Panc1 (cell line): ENCODE data around the gene PDS5A. TPM values are rescaled to one million over a fixed set of nuclear protein-coding genes. Genes with fewer than 3 reads are reported as not detected.
A peak's percentile ranks its signal among the peaks of the same experiment; 100 is the strongest.

ENCODE experiments used
- ATAC-seq: fragments of 200-7000 bp; cut with Tn5 transposase; 2 replicates; pipeline ENCODE4 v1.9.1; 2020; ENCODE audit warnings: mild to moderate bottlenecking, moderate library complexity
- BruUV-seq: library from RNA; stranded (reverse); fragments of 400-500 nt; replicated peaks from 2 replicates; lab custom pipeline; 2021; lab: Mats Ljungman, UMichigan
- CTCF ChIA-PET: fragments of 300-600 bp; sonication (Branson Sonifier 250); formaldehyde crosslinking; loops from one replicate; lab custom pipeline; 2022; ENCODE audit warnings: antibody characterized with exemption; lab: Charles Lee
- POLR2A ChIA-PET: fragments of 300-600 bp; sonication (Branson Sonifier 250); formaldehyde crosslinking; loops from one replicate; lab custom pipeline; 2022; ENCODE audit warnings: antibody characterized with exemption; lab: Charles Lee
- DNase-seq: peaks from one replicate; pipeline ENCODE4 v3.0.0-alpha.2; 2010; ENCODE audit warnings: low read depth, low spot score
- H3K27ac ChIP-seq: 2 replicates; pipeline ENCODE4 v1.5.1; 2011; ENCODE audit warnings: mild to moderate bottlenecking, low read length, inconsistent platforms
- H3K27me3 ChIP-seq: fragments of 200-500 bp; sonication (Bioruptor generic); 2 replicates; pipeline ENCODE4 v1.6.0; 2014; ENCODE audit warnings: low read length, inconsistent platforms; ENCODE audit not compliant: control insufficient read depth, insufficient read depth
- H3K36me3 ChIP-seq: fragments of 200-500 bp; sonication (Bioruptor generic); 2 replicates; pipeline ENCODE4 v1.5.1; 2014; ENCODE audit warnings: inconsistent platforms, mild to moderate bottlenecking, low read length, moderate library complexity; ENCODE audit not compliant: control insufficient read depth, insufficient read depth
- H3K4me1 ChIP-seq: 2 replicates; pipeline ENCODE4 v1.5.1; 2011; ENCODE audit warnings: inconsistent platforms, mild to moderate bottlenecking, low read length, moderate library complexity; ENCODE audit not compliant: control insufficient read depth, insufficient read depth
- H3K4me3 ChIP-seq, 2 experiments: 2 replicates each; pipeline ENCODE4 v1.5.1; 2011 to 2012; ENCODE audit warnings: low read depth in 2 of 2, low read length in 2 of 2, mild to moderate bottlenecking in 2 of 2, inconsistent platforms in 1 of 2, moderate library complexity in 1 of 2
- H3K9me3 ChIP-seq: fragments of 200-500 bp; sonication (Bioruptor generic); 2 replicates; pipeline ENCODE4 v1.5.1; 2014; ENCODE audit warnings: low read depth, mild to moderate bottlenecking, inconsistent platforms, low read length, moderate library complexity; ENCODE audit not compliant: control insufficient read depth, insufficient read depth
- POLR2AphosphoS5 ChIP-seq: IDR thresholded peaks from 2 replicates; pipeline ENCODE4 v1.6.1; 2012; ENCODE audit warnings: mild to moderate bottlenecking, low read depth, low read length, moderate library complexity
- SIN3A ChIP-seq: IDR thresholded peaks from 2 replicates; pipeline ENCODE4 v1.6.1; 2012; ENCODE audit warnings: low read depth, mild to moderate bottlenecking, low read length, moderate library complexity, borderline replicate concordance; ENCODE audit not compliant: insufficient read depth
- TCF7L2 ChIP-seq: IDR thresholded peaks from 2 replicates; pipeline ENCODE4 v1.6.1; 2011; ENCODE audit warnings: mild to moderate bottlenecking, low read depth, low read length, inconsistent platforms
- in situ Hi-C: cut with HindIII; loops from 2 replicates; pipeline ENCODE4 v1.10.0; 2016; ENCODE audit warnings: low sequenced_read_pairs, low pct_unique_long_range_greater_than_20kb
- intact Hi-C: fragments of 100-400 bp; cut with micrococcal nuclease; formaldehyde crosslinking; loops from one replicate; pipeline ENCODE4 v1.10.0; 2022; ENCODE audit not compliant: unreplicated experiment
- total RNA-seq: library from RNA; stranded (reverse); gene quantifications from one replicate; pipeline ENCODE4 v1.2.1, GENCODE V29; 2021; ENCODE audit not compliant: unreplicated experiment
- TF ChIP-seq, protein P1 (sequence below), 2 experiments: IDR thresholded peaks; 2 replicates each; pipeline ENCODE4 v1.6.1; 2011 to 2012; ENCODE audit warnings: low read depth in 2 of 2, control low read depth in 1 of 2, low read length in 1 of 2, mild to moderate bottlenecking in 1 of 2, moderate library complexity in 1 of 2; ENCODE audit not compliant: insufficient read depth in 1 of 2
- TF ChIP-seq, protein P2 (sequence below): fragments of 450-650 bp; IDR thresholded peaks from 2 replicates; pipeline ENCODE4 v1.5.1; 2017; ENCODE audit warnings: mild to moderate bottlenecking

PDS5A gene
- total RNA-seq, 1 experiment from 2014 or later: 69.2 TPM

DNA sequence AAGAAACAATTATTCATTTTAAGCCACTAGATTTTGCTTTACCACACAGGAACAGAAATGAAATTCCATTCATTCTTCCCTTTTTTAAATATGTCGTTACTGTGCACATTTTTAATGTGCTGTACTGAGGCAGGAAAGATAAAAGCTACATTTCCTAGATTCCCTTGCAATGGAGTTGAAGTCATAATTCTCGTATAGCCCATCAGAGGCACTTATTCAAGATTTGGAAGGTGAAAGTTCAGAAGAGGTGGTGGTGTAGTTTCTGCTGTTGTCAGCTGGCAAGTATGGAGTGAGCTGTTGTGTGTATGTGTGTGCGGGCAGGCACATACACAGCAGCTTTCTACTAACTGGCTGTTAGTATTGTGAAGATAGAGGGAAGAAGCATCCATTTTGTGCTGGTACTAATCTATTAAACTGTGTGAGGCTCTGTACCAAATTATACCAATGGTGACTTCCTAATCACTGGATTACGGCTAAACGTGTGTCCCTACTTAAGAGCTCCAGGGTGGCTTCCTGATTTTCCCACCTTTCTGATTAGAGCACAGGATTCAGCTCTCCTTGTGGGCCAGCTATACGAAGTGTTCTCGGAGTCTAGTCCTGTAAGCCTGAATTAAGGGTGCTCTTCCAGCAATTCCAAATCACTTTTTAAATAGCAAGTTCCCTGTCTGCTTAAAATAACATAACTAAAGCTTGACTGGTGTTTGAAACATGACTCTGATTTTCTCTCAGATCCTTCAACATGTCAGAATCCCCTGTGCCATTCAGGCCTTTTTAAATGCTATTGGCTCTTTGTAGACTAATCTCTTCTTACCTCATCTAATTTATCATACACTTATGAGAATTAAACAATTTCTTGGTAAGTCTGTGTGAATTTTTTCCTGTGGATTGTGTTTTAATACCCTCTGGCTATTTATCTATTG, 43.8 kb downstream of the PDS5A start:
- POLR2A ChIA-PET: no interaction called here
- H3K27me3 ChIP-seq: no peaks in the 10 kb centered on the region
- no peaks in the 10 kb centered on the region for H3K9me3 ChIP-seq
- no TSS peak for BruUV-seq
- TF ChIP-seq TCF7L2 (no peak), SIN3A (no peak), POLR2AphosphoS5 (no peak)
- TF ChIP-seq, protein P1, sequence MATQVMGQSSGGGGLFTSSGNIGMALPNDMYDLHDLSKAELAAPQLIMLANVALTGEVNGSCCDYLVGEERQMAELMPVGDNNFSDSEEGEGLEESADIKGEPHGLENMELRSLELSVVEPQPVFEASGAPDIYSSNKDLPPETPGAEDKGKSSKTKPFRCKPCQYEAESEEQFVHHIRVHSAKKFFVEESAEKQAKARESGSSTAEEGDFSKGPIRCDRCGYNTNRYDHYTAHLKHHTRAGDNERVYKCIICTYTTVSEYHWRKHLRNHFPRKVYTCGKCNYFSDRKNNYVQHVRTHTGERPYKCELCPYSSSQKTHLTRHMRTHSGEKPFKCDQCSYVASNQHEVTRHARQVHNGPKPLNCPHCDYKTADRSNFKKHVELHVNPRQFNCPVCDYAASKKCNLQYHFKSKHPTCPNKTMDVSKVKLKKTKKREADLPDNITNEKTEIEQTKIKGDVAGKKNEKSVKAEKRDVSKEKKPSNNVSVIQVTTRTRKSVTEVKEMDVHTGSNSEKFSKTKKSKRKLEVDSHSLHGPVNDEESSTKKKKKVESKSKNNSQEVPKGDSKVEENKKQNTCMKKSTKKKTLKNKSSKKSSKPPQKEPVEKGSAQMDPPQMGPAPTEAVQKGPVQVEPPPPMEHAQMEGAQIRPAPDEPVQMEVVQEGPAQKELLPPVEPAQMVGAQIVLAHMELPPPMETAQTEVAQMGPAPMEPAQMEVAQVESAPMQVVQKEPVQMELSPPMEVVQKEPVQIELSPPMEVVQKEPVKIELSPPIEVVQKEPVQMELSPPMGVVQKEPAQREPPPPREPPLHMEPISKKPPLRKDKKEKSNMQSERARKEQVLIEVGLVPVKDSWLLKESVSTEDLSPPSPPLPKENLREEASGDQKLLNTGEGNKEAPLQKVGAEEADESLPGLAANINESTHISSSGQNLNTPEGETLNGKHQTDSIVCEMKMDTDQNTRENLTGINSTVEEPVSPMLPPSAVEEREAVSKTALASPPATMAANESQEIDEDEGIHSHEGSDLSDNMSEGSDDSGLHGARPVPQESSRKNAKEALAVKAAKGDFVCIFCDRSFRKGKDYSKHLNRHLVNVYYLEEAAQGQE (IDR thresholded peaks at IDR 0.05; ENCODE audit: insufficient read depth in 1 of 2, low read depth in 2 of 2, low read length in 1 of 2): no peak
- TF ChIP-seq, protein P2, sequence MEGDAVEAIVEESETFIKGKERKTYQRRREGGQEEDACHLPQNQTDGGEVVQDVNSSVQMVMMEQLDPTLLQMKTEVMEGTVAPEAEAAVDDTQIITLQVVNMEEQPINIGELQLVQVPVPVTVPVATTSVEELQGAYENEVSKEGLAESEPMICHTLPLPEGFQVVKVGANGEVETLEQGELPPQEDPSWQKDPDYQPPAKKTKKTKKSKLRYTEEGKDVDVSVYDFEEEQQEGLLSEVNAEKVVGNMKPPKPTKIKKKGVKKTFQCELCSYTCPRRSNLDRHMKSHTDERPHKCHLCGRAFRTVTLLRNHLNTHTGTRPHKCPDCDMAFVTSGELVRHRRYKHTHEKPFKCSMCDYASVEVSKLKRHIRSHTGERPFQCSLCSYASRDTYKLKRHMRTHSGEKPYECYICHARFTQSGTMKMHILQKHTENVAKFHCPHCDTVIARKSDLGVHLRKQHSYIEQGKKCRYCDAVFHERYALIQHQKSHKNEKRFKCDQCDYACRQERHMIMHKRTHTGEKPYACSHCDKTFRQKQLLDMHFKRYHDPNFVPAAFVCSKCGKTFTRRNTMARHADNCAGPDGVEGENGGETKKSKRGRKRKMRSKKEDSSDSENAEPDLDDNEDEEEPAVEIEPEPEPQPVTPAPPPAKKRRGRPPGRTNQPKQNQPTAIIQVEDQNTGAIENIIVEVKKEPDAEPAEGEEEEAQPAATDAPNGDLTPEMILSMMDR: no peak
- CTCF ChIA-PET: interaction anchor here (0.7 kb wide), 1 partner anchor 11 kb away, joined by 4 read pairs; no protein-coding TSS in a partner anchor
- peak overlapping the region; percentile 26; the same call in 1 of the 2 replicates for H3K27ac ChIP-seq
- H3K36me3 ChIP-seq: no peaks in the 10 kb centered on the region
- ATAC-seq (no peak), DNase-seq (no peak)
- peaks cover 17% of the 10 kb centered on the region for H3K4me1 ChIP-seq
- no peak overlapping the region for H3K4me3 ChIP-seq
- intact Hi-C loops (no loop called here), in situ Hi-C loops (no loop called here)

DNA sequence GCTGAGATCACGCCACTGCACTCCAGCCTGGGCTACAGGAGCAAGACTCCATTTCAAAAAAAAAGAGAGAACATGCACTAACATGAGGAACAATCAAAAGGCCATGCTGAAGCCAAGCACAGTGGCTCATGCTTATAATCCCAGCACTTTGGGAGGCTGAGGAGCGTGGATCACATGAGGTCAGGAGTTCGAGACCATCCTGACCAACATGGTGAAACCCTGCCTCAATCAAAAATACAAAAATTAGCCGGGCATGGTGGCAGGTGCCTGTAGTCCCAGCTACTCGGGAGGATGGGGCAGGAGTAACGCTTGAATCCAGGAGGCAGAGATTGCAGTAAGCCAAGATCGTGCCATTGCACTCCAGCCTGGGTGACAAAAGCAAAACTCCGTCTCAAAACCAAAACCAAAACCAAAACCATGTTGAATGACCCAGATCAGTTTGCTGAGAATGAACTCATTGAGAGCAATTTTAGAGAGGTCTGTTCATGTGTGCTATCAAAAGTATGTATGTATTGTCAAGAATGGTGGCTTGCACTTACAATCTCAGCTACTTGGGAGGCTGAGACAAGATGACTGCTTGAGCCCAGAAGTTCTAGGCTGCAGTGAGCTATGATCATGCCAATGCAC, 44.8 kb downstream of the PDS5A start:
- ChIA-PET CTCF (no interaction called here), POLR2A (no interaction called here)
- H3K4me3 ChIP-seq: no peak overlapping the region
- H3K4me1 ChIP-seq: peaks cover 17% of the 10 kb centered on the region
- H3K27ac ChIP-seq: no peak overlapping the region
- no peak for ATAC-seq
- H3K27me3 ChIP-seq: no peaks in the 10 kb centered on the region
- in situ Hi-C loops (no loop called here), intact Hi-C loops (no loop called here)
- no peaks in the 10 kb centered on the region for H3K36me3 ChIP-seq
- no peaks in the 10 kb centered on the region for H3K9me3 ChIP-seq
- TF ChIP-seq, protein P1 (IDR thresholded peaks at IDR 0.05; ENCODE audit: insufficient read depth in 1 of 2, low read depth in 2 of 2, low read length in 1 of 2): no peak
- TF ChIP-seq SIN3A (no peak), POLR2AphosphoS5 (no peak), TCF7L2 (no peak)
- TF ChIP-seq, protein P2: no peak
- no peak for DNase-seq
- no TSS peak for BruUV-seq
